ENCODE data around the gene PGF. TPM values are rescaled to one million over a fixed set of nuclear protein-coding genes. Genes with fewer than 3 reads are reported as not detected.
A peak's percentile ranks its signal among the peaks of the same experiment; 100 is the strongest.

The PGF gene
- total and polyA plus RNA-seq, 12 donors, result 1.7 to 12.7 (median 4.9) TPM

DNA sequence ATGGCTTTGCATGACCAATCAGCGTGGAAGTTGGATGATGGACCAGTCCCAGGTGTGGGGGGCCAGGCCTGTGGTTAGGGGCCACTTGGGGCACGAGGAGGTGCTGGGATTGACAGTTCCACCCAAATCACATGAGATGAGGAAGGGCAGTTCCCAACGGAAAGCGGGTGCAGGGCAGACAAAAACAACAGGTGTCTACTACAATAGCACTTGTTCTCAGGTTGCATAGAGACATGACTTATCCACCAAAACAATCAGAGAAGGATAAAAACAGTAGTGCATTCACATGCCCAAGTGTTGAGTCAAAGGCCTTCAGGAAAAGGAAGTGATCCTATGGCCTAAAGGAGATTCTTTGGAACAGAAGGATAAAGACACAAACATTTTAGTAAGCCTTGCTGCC, 32.7 kb upstream of the PGF start:
- Histone ChIP-seq H3K36me3 (replicated peaks in 1 of 2) (no peaks in the 10 kb centered on the region), H3K27ac (no peak overlapping the region), H3K4me3 (no peak overlapping the region), H3K9me3 (replicated peaks in 1 of 3) (no peaks in the 10 kb centered on the region), H3K27me3 (no peaks in the 10 kb centered on the region), H3K4me1 (replicated peaks in 1 of 2) (no peaks in the 10 kb centered on the region)
- intact Hi-C loops (cut with DNase I), result no loop called here
- DNase-seq, result peak in 1 of 7 donors; percentile 35
- no peak for TF ChIP-seq POLR2A (IDR thresholded peaks at IDR 0.05)
- TF ChIP-seq, protein P1, sequence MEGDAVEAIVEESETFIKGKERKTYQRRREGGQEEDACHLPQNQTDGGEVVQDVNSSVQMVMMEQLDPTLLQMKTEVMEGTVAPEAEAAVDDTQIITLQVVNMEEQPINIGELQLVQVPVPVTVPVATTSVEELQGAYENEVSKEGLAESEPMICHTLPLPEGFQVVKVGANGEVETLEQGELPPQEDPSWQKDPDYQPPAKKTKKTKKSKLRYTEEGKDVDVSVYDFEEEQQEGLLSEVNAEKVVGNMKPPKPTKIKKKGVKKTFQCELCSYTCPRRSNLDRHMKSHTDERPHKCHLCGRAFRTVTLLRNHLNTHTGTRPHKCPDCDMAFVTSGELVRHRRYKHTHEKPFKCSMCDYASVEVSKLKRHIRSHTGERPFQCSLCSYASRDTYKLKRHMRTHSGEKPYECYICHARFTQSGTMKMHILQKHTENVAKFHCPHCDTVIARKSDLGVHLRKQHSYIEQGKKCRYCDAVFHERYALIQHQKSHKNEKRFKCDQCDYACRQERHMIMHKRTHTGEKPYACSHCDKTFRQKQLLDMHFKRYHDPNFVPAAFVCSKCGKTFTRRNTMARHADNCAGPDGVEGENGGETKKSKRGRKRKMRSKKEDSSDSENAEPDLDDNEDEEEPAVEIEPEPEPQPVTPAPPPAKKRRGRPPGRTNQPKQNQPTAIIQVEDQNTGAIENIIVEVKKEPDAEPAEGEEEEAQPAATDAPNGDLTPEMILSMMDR (IDR thresholded peaks at IDR 0.05), result no peak
- WGBS, 4 donors, result 83 to 90% (median 86%) methylated on average over 4 of the region's 4 CpGs

- Histone ChIP-seq H3K4me3 (no peak overlapping the region), H3K9me3 (replicated peaks in 1 of 3) (no peaks in the 10 kb centered on the region)
- intact Hi-C loops (cut with DNase I), result no loop called here
Measured at GRCh38 chr14:74985806-74986205, 30.4 kb upstream of the PGF start.

GRCh38 chr14:74985028-74985310, 29.6 kb upstream of the PGF start:
- WGBS, 4 donors, result 60 to 87% (median 77%) methylated on average over 1 to 10 of the region's 10 CpGs
- Histone ChIP-seq H3K9me3 (replicated peaks in 1 of 3) (no peaks in the 10 kb centered on the region), H3K4me3 (no peak overlapping the region), H3K36me3 (replicated peaks in 1 of 2) (no peaks in the 10 kb centered on the region), H3K27ac (no peak overlapping the region), H3K27me3 (no peaks in the 10 kb centered on the region), H3K4me1 (replicated peaks in 1 of 2) (no peaks in the 10 kb centered on the region)
- intact Hi-C loops (cut with DNase I), result no loop called here
- DNase-seq, result no peak
- no peak for TF ChIP-seq POLR2A (IDR thresholded peaks at IDR 0.05)

More at GRCh38 chr14:74985806-74986205, 30.4 kb upstream of the PGF start:
- Histone ChIP-seq H3K36me3 (replicated peaks in 1 of 2) (no peaks in the 10 kb centered on the region), H3K27ac (no peak overlapping the region), H3K4me1 (replicated peaks in 1 of 2) (no peaks in the 10 kb centered on the region), H3K27me3 (no peaks in the 10 kb centered on the region)
- WGBS, 4 donors, result 79 to 84% (median 81%) methylated on average over 6 of the region's 6 CpGs
- TF ChIP-seq, protein P1 (IDR thresholded peaks at IDR 0.05), result no peak
- TF ChIP-seq POLR2A (IDR thresholded peaks at IDR 0.05), result no peak
- peak in 1 of 7 donors; percentile 42 for DNase-seq

DNA sequence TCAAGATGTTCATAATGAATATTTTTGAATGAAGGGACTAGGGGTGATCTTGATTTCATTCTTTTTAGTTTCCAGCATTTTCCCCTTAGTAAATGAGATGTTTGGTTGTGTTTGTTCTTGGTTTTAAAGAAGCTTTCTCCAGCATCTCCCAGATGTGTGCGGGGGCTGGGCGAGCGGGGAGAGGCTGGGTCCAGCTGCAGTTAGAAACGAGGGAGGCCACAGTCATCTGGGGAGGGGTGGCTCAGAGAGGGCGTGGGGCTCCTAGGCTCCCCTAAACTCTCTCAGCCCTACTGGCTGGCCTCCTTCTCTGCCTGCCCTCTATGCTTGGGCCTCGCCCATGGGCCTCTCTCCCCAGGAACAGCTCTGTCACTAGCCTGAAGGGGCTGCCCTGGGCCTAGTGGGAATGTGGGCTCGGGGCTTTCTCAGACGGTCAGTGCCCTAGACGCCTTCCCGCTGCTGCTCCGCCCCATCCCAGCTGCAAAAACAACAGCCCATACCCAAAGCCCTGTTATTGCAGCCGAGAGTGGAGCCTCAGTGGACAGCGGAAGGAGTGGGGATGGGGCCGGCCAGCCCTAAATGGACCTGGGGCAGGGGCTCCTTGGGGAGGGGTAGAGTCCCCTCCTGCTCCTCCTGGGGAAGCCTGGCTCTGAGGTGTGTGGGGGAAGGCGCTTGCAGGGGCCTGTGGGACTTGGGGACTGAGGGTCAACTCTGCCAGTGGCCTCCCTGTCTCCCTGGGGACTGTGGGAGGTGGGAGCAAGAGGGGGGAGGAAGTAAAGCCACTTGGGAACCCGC, 29.0 kb upstream of the PGF start:
- TF ChIP-seq, protein P1 (IDR thresholded peaks at IDR 0.05), result no peak
- TF ChIP-seq POLR2A (IDR thresholded peaks at IDR 0.05), result no peak
- H3K27ac ChIP-seq, result no peak overlapping the region
- H3K9me3 ChIP-seq (replicated peaks in 1 of 3), result no peaks in the 10 kb centered on the region
- peak in 1 of 7 donors; percentile 28 for DNase-seq
- H3K4me1 ChIP-seq (replicated peaks in 1 of 2), result no peaks in the 10 kb centered on the region
- no peaks in the 10 kb centered on the region for H3K27me3 ChIP-seq
- WGBS, 4 donors, result 80 to 92% (median 85%) methylated on average over 15 to 16 of the region's 16 CpGs
- H3K4me3 ChIP-seq, result no peak overlapping the region
- intact Hi-C loops (cut with DNase I), result no loop called here
- no peaks in the 10 kb centered on the region for H3K36me3 ChIP-seq (replicated peaks in 1 of 2)

DNA sequence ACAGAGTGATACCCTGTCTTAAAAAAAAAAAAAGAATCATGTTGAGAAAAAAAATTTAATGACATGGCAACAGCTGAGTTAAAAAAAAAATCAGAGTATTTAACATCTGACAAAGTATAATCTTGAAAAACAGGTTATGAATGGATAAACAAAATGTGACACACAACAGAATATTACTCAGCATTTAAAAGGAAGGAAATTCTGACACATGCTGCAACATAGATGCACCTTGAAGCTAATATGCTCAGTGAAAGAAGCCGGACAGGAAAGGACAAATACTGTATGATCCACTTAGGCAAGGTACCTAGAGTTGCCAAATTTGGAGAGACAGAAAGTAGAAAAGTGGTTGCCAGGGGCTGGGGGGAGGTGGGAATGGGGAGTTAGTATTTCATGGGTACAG, 27.9 kb upstream of the PGF start:
- 75 to 93% (median 83%) methylated on average over 1 of the region's 1 CpG for WGBS, 4 donors
- H3K27me3 ChIP-seq, result no peaks in the 10 kb centered on the region
- peaks cover 0 to 1% of the 10 kb centered on the region in 2 donors for H3K4me1 ChIP-seq (replicated peaks in 1 of 2)
- TF ChIP-seq, protein P1 (IDR thresholded peaks at IDR 0.05), result no peak
- TF ChIP-seq POLR2A (IDR thresholded peaks at IDR 0.05), result no peak
- H3K36me3 ChIP-seq (replicated peaks in 1 of 2), result no peaks in the 10 kb centered on the region
- intact Hi-C loops (cut with DNase I), result no loop called here
- no peak for DNase-seq
- no peak overlapping the region for H3K4me3 ChIP-seq
- no peaks in the 10 kb centered on the region for H3K9me3 ChIP-seq (replicated peaks in 1 of 3)
- no peak overlapping the region for H3K27ac ChIP-seq

Measured in adrenal gland (tissue), 12 donors.